Brain pericyte (primary cell): Measurements from ENCODE around the gene SCD5.

ENCODE experiments used
- DNase-seq: peaks from one replicate; pipeline ENCODE4 v3.0.0-alpha.2; 2012; ENCODE audit warnings: low read depth, low spot score

Gene SCD5

GRCh38 chr4:82630079-82630478 lies 168.5 kb downstream of the SCD5 start:
- DNase-seq: no peak

GRCh38 chr4:82629238-82630000 lies 169.2 kb downstream of the SCD5 start:
- no peak for DNase-seq

- DNase-seq: no peak
These were observed 172.2 kb downstream of the SCD5 start for GRCh38 chr4:82626251-82626868.

GRCh38 chr4:82624819-82625218 lies 173.8 kb downstream of the SCD5 start:
- no peak for DNase-seq

GRCh38 chr4:82623121-82623683 lies 175.4 kb downstream of the SCD5 start:
- no peak for DNase-seq

GRCh38 chr4:82621251-82621650 lies 177.3 kb downstream of the SCD5 start:
- DNase-seq: no peak

GRCh38 chr4:82620126-82620735 lies 178.4 kb downstream of the SCD5 start:
- no peak for DNase-seq

- DNase-seq: no peak
These were observed 180.4 kb downstream of the SCD5 start for GRCh38 chr4:82618103-82618720.

- DNase-seq: no peak
These were observed 183.7 kb downstream of the SCD5 start for GRCh38 chr4:82614838-82615449.

GRCh38 chr4:82613121-82613520 lies 185.5 kb downstream of the SCD5 start:
- DNase-seq: no peak

GRCh38 chr4:82611982-82612381 lies 186.6 kb downstream of the SCD5 start:
- no peak for DNase-seq

- DNase-seq: no peak
These were observed 187.1 kb downstream of the SCD5 start for GRCh38 chr4:82611527-82611926.

GRCh38 chr4:82610041-82610440 lies 188.6 kb downstream of the SCD5 start:
- DNase-seq: no peak

- DNase-seq: no peak
These were observed 192.0 kb downstream of the SCD5 start for GRCh38 chr4:82606622-82607021.

GRCh38 chr4:82604522-82604921 lies 194.1 kb downstream of the SCD5 start:
- no peak for DNase-seq

- no peak for DNase-seq
These were observed 197.2 kb downstream of the SCD5 start for GRCh38 chr4:82601242-82602015.

- DNase-seq: no peak
These were observed 199.3 kb downstream of the SCD5 start for GRCh38 chr4:82599336-82599735.

- no peak for DNase-seq
These were observed 204.1 kb downstream of the SCD5 start for GRCh38 chr4:82594456-82594855.

- DNase-seq: no peak
These were observed 205.2 kb downstream of the SCD5 start for GRCh38 chr4:82593411-82593810.

- DNase-seq: no peak
These were observed 206.0 kb downstream of the SCD5 start for GRCh38 chr4:82592639-82593038.

- DNase-seq: no peak
These were observed 207.0 kb downstream of the SCD5 start for GRCh38 chr4:82591592-82591991.
